Transverse colon (tissue), 4 donors: ENCODE results near the gene PLBD2. TPM values are rescaled to one million over a fixed set of nuclear protein-coding genes. Genes with fewer than 3 reads are reported as not detected.

Source experiments
- DNase-seq: peaks from one replicate; pipeline ENCODE4 v3.0.0-alpha.2; 2019
- H3K27ac ChIP-seq, 4 donors: fragments of 200-600 bp; sonication (generic); 2 replicates each; pipeline ENCODE4 v1.5.1; 2016 to 2018; ENCODE audit warnings: inconsistent platforms in 4 of 4
- H3K27me3 ChIP-seq: fragments of 200-600 bp; sonication (generic); 2 replicates; pipeline ENCODE4 v1.5.1; 2017; ENCODE audit warnings: inconsistent platforms
- H3K36me3 ChIP-seq, 4 donors: fragments of 200-600 bp; sonication (generic); 2 replicates each; pipeline ENCODE4 v1.5.1; 2017 to 2019; ENCODE audit warnings: inconsistent platforms in 4 of 4
- H3K4me1 ChIP-seq, 4 donors: fragments of 200-600 bp; sonication (generic); 2 replicates each; pipeline ENCODE4 v1.5.1; 2017 to 2020; ENCODE audit warnings: inconsistent platforms in 4 of 4
- H3K4me3 ChIP-seq, 4 donors: fragments of 200-600 bp; sonication (generic); 1 replicate in 1 of 4; 2 replicates in 3 of 4; pipeline versions ENCODE4 v1.5.1 to v1.6.1; 2017 to 2019; ENCODE audit warnings: inconsistent platforms in 4 of 4
- H3K9me3 ChIP-seq, 2 donors: fragments of 200-600 bp; sonication (generic); 2 replicates each; pipeline ENCODE4 v1.5.1; 2017 to 2019; ENCODE audit warnings: inconsistent platforms in 2 of 2
- CTCF ChIP-seq, 5 experiments: fragments of 200-600 bp in 3 of 5; fragments of 450-650 bp in 2 of 5; sonication (generic) in 3 of 5; IDR thresholded peaks; 1 replicate in 2 of 5; 2 replicates in 3 of 5; pipeline ENCODE4 v1.5.1; 2016 to 2017; ENCODE audit warnings: antibody characterized with exemption in 5 of 5, inconsistent platforms in 3 of 5, mild to moderate bottlenecking in 2 of 5, moderate library complexity in 1 of 5
- EP300 ChIP-seq: sonication (generic); formaldehyde crosslinking; IDR thresholded peaks from one replicate; pipeline ENCODE4 v1.6.1; 2017; ENCODE audit warnings: antibody characterized with exemption, low read depth
- POLR2A ChIP-seq: fragments of 450-650 bp; IDR thresholded peaks from one replicate; pipeline ENCODE4 v1.6.1; 2016; ENCODE audit warnings: antibody characterized with exemption, mild to moderate bottlenecking, moderate library complexity
- POLR2AphosphoS5 ChIP-seq, 3 donors: sonication (generic); formaldehyde crosslinking; IDR thresholded peaks; one replicate each; pipeline ENCODE4 v1.6.1; 2016; ENCODE audit warnings: antibody characterized with exemption in 3 of 3
- WGBS, 2 donors: methylation state at CpG; one replicate each; pipeline ENCODE4 v1.1.5; 2018; ENCODE audit warnings: low coverage in 1 of 2; 5-methylcytosine and 5-hydroxymethylcytosine counted together
- in situ Hi-C, 4 donors: fragments of 200-750 bp; cut with MboI; loops; one replicate each; pipeline versions ENCODE4 v1.15.0 to v1.15.1; 2017; ENCODE audit warnings: low sequenced_read_pairs in 3 of 4, low pct_ligation_motif_present in 1 of 4, low pct_unique_long_range_greater_than_20kb in 1 of 4
- intact Hi-C: fragments of 100-400 bp; cut with DNase I; formaldehyde crosslinking; loops from one replicate; pipeline ENCODE4 v1.15.1; 2023; ENCODE audit warnings: low total_unique reads
- total RNA-seq, 4 donors: library from RNA; depleted of rRNA; stranded (reverse); fragments of >200 nt; gene quantifications; one replicate each; pipeline ENCODE4 v1.1.0, GENCODE V29; 2016

Gene PLBD2
- total RNA-seq, 4 donors from 2014 or later = 12.3 to 27.5 (median 19.0) TPM

GRCh38 chr12:113402586-113403260, 44.3 kb downstream of the PLBD2 start:
- Histone ChIP-seq H3K27ac (no peak overlapping the region), H3K9me3 (no peaks in the 10 kb centered on the region), H3K36me3 (no peaks in the 10 kb centered on the region), H3K27me3 (peaks cover 5% of the 10 kb centered on the region), H3K4me1 (peaks cover 0 to 4% (median 0%) of the 10 kb centered on the region in 4 donors), H3K4me3 (no peak overlapping the region)
- no peak for DNase-seq
- intact Hi-C loops = no loop called here
- WGBS, 2 donors = 95% methylated on average over 23 of the region's 23 CpGs; no CpG with 5 or more reads in 1 of the 2 donors
- in situ Hi-C loops = no loop called here
- no peak for TF ChIP-seq CTCF (IDR thresholded peaks at IDR 0.05)
- TF ChIP-seq EP300 = no peak
- no peak for TF ChIP-seq POLR2AphosphoS5 (IDR thresholded peaks at IDR 0.05)
- no peak for TF ChIP-seq POLR2A

GRCh38 chr12:113403435-113404415, 45.3 kb downstream of the PLBD2 start, which contains the start of gene SDS:
TSS of gene SDS (minus strand) at chr12:113403887. CDS start at chr12:113399708, 4,179 bp downstream.
- TF ChIP-seq POLR2A = peak; percentile 17
- no peak for TF ChIP-seq POLR2AphosphoS5 (IDR thresholded peaks at IDR 0.05)
- Histone ChIP-seq H3K4me1 (peaks cover 0 to 4% (median 0%) of the 10 kb centered on the region in 4 donors), H3K4me3 (no peak within 1 kb of the TSS), H3K27ac (no peak within 1 kb of the TSS), H3K9me3 (no peaks in the 10 kb centered on the region), H3K27me3 (peaks cover 5% of the 10 kb centered on the region), H3K36me3 (no peaks in the 10 kb centered on the region)
- intact Hi-C loops (no loop called here), in situ Hi-C loops (no loop called here)
- 10 to 43% methylated on average over 7 to 14 of the region's 14 CpGs for WGBS, 2 donors
- peak; percentile 45 for DNase-seq

GRCh38 chr12:113405694-113406093, 47.3 kb downstream of the PLBD2 start:
- no peak for DNase-seq
- 79 to 81% methylated on average over 2 to 3 of the region's 3 CpGs for WGBS, 2 donors
- Histone ChIP-seq H3K27ac (no peak overlapping the region), H3K27me3 (no peaks in the 10 kb centered on the region), H3K4me1 (peaks cover 0 to 4% (median 0%) of the 10 kb centered on the region in 4 donors), H3K36me3 (no peaks in the 10 kb centered on the region), H3K4me3 (no peak overlapping the region), H3K9me3 (no peaks in the 10 kb centered on the region)
- in situ Hi-C loops = no loop called here
- intact Hi-C loops = no loop called here
- TF ChIP-seq EP300 = no peak
- no peak for TF ChIP-seq CTCF (IDR thresholded peaks at IDR 0.05)
- no peak for TF ChIP-seq POLR2A
- no peak for TF ChIP-seq POLR2AphosphoS5 (IDR thresholded peaks at IDR 0.05)

- H3K36me3 ChIP-seq = no peaks in the 10 kb centered on the region
- peaks cover 0 to 4% (median 0%) of the 10 kb centered on the region in 4 donors for H3K4me1 ChIP-seq
- H3K27ac ChIP-seq = no peak overlapping the region
- intact Hi-C loops = no loop called here
- DNase-seq = no peak
- no peaks in the 10 kb centered on the region for H3K27me3 ChIP-seq
- H3K4me3 ChIP-seq = no peak overlapping the region
- 66 to 70% methylated on average over 4 to 6 of the region's 6 CpGs for WGBS, 2 donors
- no peaks in the 10 kb centered on the region for H3K9me3 ChIP-seq
- in situ Hi-C loops = no loop called here
- TF ChIP-seq EP300 = no peak
- no peak for TF ChIP-seq POLR2AphosphoS5 (IDR thresholded peaks at IDR 0.05)
Measured at GRCh38 chr12:113407931-113408600, 49.7 kb downstream of the PLBD2 start.
